HG03095 (cell line): Measurements from ENCODE around the gene ALX3.
"Not testable (repeated sequence)": the region's sequence is repeated elsewhere in the genome, so short reads cannot be mapped to it uniquely, and the experiment has no call there.

Experiments
- ATAC-seq: cut with Tn5 transposase; IDR thresholded peaks from one replicate; pipeline ENCODE4 v1.9.1; 2021; ENCODE audit warnings: moderate library complexity; ENCODE audit not compliant: unreplicated experiment

The ALX3 gene

GRCh38 chr1:110089561-110090275 lies 19.2 kb upstream of the ALX3 start:
- no peak for ATAC-seq

GRCh38 chr1:110088739-110089316 lies 18.4 kb upstream of the ALX3 start:
- ATAC-seq, result no peak

- ATAC-seq, result no peak
Observed at GRCh38 chr1:110087812-110088738, 17.6 kb upstream of the ALX3 start.

- ATAC-seq, result no peak
Observed at GRCh38 chr1:110086961-110087360, 16.5 kb upstream of the ALX3 start.

- no peak for ATAC-seq
Observed at GRCh38 chr1:110085671-110086070, 15.2 kb upstream of the ALX3 start.

GRCh38 chr1:110084227-110085078 lies 14.0 kb upstream of the ALX3 start:
- ATAC-seq, result no peak

GRCh38 chr1:110083866-110084226 lies 13.4 kb upstream of the ALX3 start:
- ATAC-seq, result no peak

- ATAC-seq, result no peak
Observed at GRCh38 chr1:110083061-110083865, 12.8 kb upstream of the ALX3 start.

- no peak for ATAC-seq
Observed at GRCh38 chr1:110082477-110082876, 12.0 kb upstream of the ALX3 start.

- no peak for ATAC-seq
Observed at GRCh38 chr1:110081061-110081460, 10.6 kb upstream of the ALX3 start.

- ATAC-seq, result not testable (repeated sequence)
Observed at GRCh38 chr1:110079995-110080394, 9.5 kb upstream of the ALX3 start.

GRCh38 chr1:110076789-110077500 lies 6.5 kb upstream of the ALX3 start:
- no peak for ATAC-seq

GRCh38 chr1:110074166-110074565 lies 3.7 kb upstream of the ALX3 start:
- no peak for ATAC-seq

- no peak for ATAC-seq
Observed at GRCh38 chr1:110070282-110070669, 196 bp downstream of the ALX3 start.

- no peak for ATAC-seq
Observed at GRCh38 chr1:110069404-110070281, 829 bp downstream of the ALX3 start.

GRCh38 chr1:110068646-110069403 lies 1.6 kb downstream of the ALX3 start:
- no peak for ATAC-seq

- ATAC-seq, result no peak
Observed at GRCh38 chr1:110067893-110068645, 2.4 kb downstream of the ALX3 start.
